Measurements from ENCODE around the gene MEIOSIN. TPM values are rescaled to one million over a fixed set of nuclear protein-coding genes. Genes with fewer than 3 reads are reported as not detected.

The MEIOSIN gene
- total RNA-seq, 1 experiment from 2014 or later: not detected

- no peaks in the 10 kb centered on the region for H3K36me3 Mint-ChIP-seq (ENCODE audit: insufficient read depth, unreplicated experiment)
- no peak overlapping the region for H3K27ac Mint-ChIP-seq (ENCODE audit: unreplicated experiment)
- H3K27me3 Mint-ChIP-seq (ENCODE audit: unreplicated experiment): peaks cover 16% of the 10 kb centered on the region
- TF ChIP-seq, protein P1, sequence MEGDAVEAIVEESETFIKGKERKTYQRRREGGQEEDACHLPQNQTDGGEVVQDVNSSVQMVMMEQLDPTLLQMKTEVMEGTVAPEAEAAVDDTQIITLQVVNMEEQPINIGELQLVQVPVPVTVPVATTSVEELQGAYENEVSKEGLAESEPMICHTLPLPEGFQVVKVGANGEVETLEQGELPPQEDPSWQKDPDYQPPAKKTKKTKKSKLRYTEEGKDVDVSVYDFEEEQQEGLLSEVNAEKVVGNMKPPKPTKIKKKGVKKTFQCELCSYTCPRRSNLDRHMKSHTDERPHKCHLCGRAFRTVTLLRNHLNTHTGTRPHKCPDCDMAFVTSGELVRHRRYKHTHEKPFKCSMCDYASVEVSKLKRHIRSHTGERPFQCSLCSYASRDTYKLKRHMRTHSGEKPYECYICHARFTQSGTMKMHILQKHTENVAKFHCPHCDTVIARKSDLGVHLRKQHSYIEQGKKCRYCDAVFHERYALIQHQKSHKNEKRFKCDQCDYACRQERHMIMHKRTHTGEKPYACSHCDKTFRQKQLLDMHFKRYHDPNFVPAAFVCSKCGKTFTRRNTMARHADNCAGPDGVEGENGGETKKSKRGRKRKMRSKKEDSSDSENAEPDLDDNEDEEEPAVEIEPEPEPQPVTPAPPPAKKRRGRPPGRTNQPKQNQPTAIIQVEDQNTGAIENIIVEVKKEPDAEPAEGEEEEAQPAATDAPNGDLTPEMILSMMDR (IDR thresholded peaks at IDR 0.05; ENCODE audit: unreplicated experiment): no peak
- BruUV-seq (replicated peaks): no TSS peak
- no peak for DNase-seq
- H3K4me1 Mint-ChIP-seq (ENCODE audit: low read depth, unreplicated experiment): peaks cover 8% of the 10 kb centered on the region
- intact Hi-C loops (cut with micrococcal nuclease; ENCODE audit: unreplicated experiment): no loop called here
- H3K9me3 Mint-ChIP-seq (ENCODE audit: low read depth, unreplicated experiment): no peaks in the 10 kb centered on the region
- no peak overlapping the region for H3K4me3 Mint-ChIP-seq (ENCODE audit: low read depth, unreplicated experiment)
- CTCF ChIA-PET: interaction anchor here (0.6 to 1.7 kb wide), 2 partner anchors 15 to 1186 kb away, joined by 4 to 9 read pairs; no protein-coding TSS in a partner anchor
Observed at GRCh38 chr19:45801603-45802175, 68.5 kb downstream of the MEIOSIN start.

- TF ChIP-seq, protein P1 (IDR thresholded peaks at IDR 0.05; ENCODE audit: unreplicated experiment): no peak
- Mint-ChIP-seq H3K27me3 (ENCODE audit: unreplicated experiment) (peaks cover 16% of the 10 kb centered on the region), H3K36me3 (ENCODE audit: insufficient read depth, unreplicated experiment) (no peaks in the 10 kb centered on the region), H3K4me1 (ENCODE audit: low read depth, unreplicated experiment) (peaks cover 3% of the 10 kb centered on the region), H3K27ac (ENCODE audit: unreplicated experiment) (no peak overlapping the region), H3K9me3 (ENCODE audit: low read depth, unreplicated experiment) (no peaks in the 10 kb centered on the region), H3K4me3 (ENCODE audit: low read depth, unreplicated experiment) (no peak overlapping the region)
- intact Hi-C loops (cut with micrococcal nuclease; ENCODE audit: unreplicated experiment): no loop called here
- CTCF ChIA-PET: interaction anchor here (0.9 to 1.6 kb wide), 3 partner anchors 12 to 60 kb away, joined by 3 to 5 read pairs (median 4); partner anchors contain the start of genes DMWD and FOXA3
- DNase-seq: no peak
- BruUV-seq (replicated peaks): no TSS peak
Observed at GRCh38 chr19:45804140-45804958, 71.1 kb downstream of the MEIOSIN start.

DNA sequence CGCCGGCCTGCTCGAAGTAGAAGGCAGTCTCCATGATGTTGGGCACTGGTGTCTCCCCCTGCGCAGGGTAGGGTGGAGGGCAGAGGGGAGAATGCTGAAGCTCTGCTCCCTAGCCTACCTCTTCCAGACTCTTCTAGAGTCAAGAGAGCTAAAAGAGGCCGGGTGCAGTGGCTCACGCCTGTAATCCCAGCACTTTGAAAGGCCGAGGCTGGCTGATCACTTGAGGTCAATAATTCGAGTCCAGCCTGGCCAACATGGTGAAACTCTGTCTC is 71.7 kb downstream of the MEIOSIN start:
- no peak overlapping the region for H3K27ac Mint-ChIP-seq (ENCODE audit: unreplicated experiment)
- CTCF ChIA-PET: interaction anchor here (0.9 to 1.6 kb wide), 2 partner anchors 12 kb away, joined by 3 to 5 read pairs; partner anchors contain the start of gene DMWD
- no peaks in the 10 kb centered on the region for H3K9me3 Mint-ChIP-seq (ENCODE audit: low read depth, unreplicated experiment)
- H3K4me3 Mint-ChIP-seq (ENCODE audit: low read depth, unreplicated experiment): no peak overlapping the region
- TF ChIP-seq, protein P1 (IDR thresholded peaks at IDR 0.05; ENCODE audit: unreplicated experiment): no peak
- no peak for DNase-seq
- BruUV-seq (replicated peaks): no TSS peak
- H3K4me1 Mint-ChIP-seq (ENCODE audit: low read depth, unreplicated experiment): peaks cover 8% of the 10 kb centered on the region
- intact Hi-C loops (cut with micrococcal nuclease; ENCODE audit: unreplicated experiment): no loop called here
- peaks cover 4% of the 10 kb centered on the region for H3K36me3 Mint-ChIP-seq (ENCODE audit: insufficient read depth, unreplicated experiment)
- H3K27me3 Mint-ChIP-seq (ENCODE audit: unreplicated experiment): peaks cover 16% of the 10 kb centered on the region

DNA sequence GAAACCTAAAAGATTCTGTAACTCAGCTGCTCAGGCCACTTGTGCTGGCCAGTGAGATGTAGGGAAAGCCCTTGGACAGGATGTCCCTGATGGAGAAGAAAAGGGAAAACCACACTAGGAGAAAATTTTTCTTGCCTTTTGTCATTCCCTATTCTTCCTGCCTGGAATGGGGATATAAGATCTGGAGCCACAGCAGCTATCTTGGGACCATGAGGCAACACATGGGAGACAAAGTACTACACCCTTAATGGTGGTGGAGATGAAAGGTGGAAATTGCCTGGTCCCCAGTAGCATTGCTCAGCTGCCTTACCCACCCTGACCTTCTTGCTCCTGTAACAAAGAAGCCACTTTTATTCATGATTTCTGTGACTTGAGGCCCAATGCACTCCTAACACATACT is 72.5 kb downstream of the MEIOSIN start:
- no peak for DNase-seq
- H3K27me3 Mint-ChIP-seq (ENCODE audit: unreplicated experiment): peaks cover 16% of the 10 kb centered on the region
- intact Hi-C loops (cut with micrococcal nuclease; ENCODE audit: unreplicated experiment): no loop called here
- H3K9me3 Mint-ChIP-seq (ENCODE audit: low read depth, unreplicated experiment): no peaks in the 10 kb centered on the region
- CTCF ChIA-PET: interaction anchor here (0.6 to 1.1 kb wide), 2 partner anchors 13 to 823 kb away, joined by 3 to 8 read pairs; partner anchors contain the start of gene DMWD
- TF ChIP-seq, protein P1 (IDR thresholded peaks at IDR 0.05; ENCODE audit: unreplicated experiment): no peak
- peaks cover 14% of the 10 kb centered on the region for H3K4me1 Mint-ChIP-seq (ENCODE audit: low read depth, unreplicated experiment)
- H3K4me3 Mint-ChIP-seq (ENCODE audit: low read depth, unreplicated experiment): no peak overlapping the region
- no TSS peak for BruUV-seq (replicated peaks)
- H3K27ac Mint-ChIP-seq (ENCODE audit: unreplicated experiment): no peak overlapping the region
- H3K36me3 Mint-ChIP-seq (ENCODE audit: insufficient read depth, unreplicated experiment): peaks cover 8% of the 10 kb centered on the region
